Measurements from ENCODE around the gene TENT5C. TPM values are rescaled to one million over a fixed set of nuclear protein-coding genes. Genes with fewer than 3 reads are reported as not detected.
A peak's percentile ranks its signal among the peaks of the same experiment; 100 is the strongest.

Gene TENT5C
- total RNA-seq, 5 donors from 2014 or later (not counting 1 experiment from before 2014, with no cell fraction given) = 7.6 to 133 (median 11.2) TPM

DNA sequence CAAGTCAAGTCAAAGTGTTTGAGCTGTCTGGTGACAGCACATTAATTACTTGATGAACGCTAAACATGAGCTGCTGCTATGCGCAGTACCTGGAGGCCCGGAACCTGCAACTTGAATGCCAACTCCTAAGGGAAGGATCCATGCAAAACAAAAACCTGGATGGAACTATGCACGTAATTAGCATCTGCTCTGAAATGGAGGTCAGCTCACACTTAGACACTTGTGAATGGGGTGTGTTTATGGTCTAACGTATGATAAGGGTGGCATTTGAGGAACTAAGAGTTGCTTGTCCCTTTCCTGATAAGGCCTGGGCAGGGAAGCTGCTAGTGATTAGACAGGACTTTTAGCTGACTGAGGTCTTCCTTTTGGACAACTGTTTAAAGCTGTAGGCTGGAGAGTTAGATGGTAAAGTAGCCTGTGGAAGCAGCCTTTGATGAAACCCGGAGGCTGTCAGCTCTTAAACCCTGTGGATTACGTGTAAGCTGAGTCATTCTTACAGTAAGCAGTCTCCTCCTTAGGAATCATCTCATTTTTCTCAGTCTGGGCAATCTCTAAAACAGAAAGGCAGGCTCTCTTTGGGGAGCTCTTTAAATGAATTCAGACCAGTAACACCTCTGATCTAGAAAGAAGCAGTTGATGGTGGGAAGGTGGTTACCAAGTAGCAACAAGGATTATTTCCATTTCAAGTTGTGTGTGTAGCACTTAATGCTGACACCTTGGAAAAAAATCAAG lies 6.8 kb downstream of the TENT5C start:
- Histone ChIP-seq H3K36me3 (ENCODE audit: control insufficient read depth in 2 of 2, extremely low read depth in 1 of 2, insufficient read depth in 1 of 2, low read length in 1 of 2) (no peaks in the 10 kb centered on the region), H3K27ac (ENCODE audit: low read length) (peak overlapping the region; percentile 3), H3K9me3 (no peaks in the 10 kb centered on the region), H3K4me3 (ENCODE audit: control insufficient read depth in 1 of 2, extremely low read depth in 1 of 2, low read length in 1 of 2) (no peak overlapping the region), H3K4me1 (ENCODE audit: control insufficient read depth in 1 of 2, extremely low read depth in 1 of 2, insufficient read depth in 2 of 2, low read length in 2 of 2) (peaks cover 1 to 66% of the 10 kb centered on the region in 2 experiments), H3K27me3 (replicated peaks in 1 of 2; ENCODE audit: control insufficient read depth in 2 of 2, extremely low read depth in 1 of 2, insufficient read depth in 2 of 2, low read length in 1 of 2) (no peaks in the 10 kb centered on the region)
- Mint-ChIP-seq H3K27me3 (no peaks in the 10 kb centered on the region), H3K4me1 (peaks cover 59 to 92% (median 87%) of the 10 kb centered on the region in 3 donors), H3K9me3 (no peaks in the 10 kb centered on the region), H3K36me3 (peaks cover 72% of the 10 kb centered on the region), H3K27ac (no peak overlapping the region), H3K4me3 (no peak overlapping the region)
- DNase-seq (no peak), ATAC-seq (replicated peaks in 1 of 4) (no peak)
- WGBS (ENCODE audit: insufficient coverage) = 74% methylated on average over 3 of the region's 7 CpGs
- ChIA-PET POLR2A (interaction anchor here (0.5 to 2.5 kb wide), 16 partner anchors 11 to 907 kb away, joined by 3 to 11 read pairs (median 5); no protein-coding TSS in a partner anchor), CTCF (interaction anchor here (0.6 to 1.2 kb wide), 3 partner anchors 45 to 78 kb away, joined by 3 to 5 read pairs (median 4); no protein-coding TSS in a partner anchor)

DNA sequence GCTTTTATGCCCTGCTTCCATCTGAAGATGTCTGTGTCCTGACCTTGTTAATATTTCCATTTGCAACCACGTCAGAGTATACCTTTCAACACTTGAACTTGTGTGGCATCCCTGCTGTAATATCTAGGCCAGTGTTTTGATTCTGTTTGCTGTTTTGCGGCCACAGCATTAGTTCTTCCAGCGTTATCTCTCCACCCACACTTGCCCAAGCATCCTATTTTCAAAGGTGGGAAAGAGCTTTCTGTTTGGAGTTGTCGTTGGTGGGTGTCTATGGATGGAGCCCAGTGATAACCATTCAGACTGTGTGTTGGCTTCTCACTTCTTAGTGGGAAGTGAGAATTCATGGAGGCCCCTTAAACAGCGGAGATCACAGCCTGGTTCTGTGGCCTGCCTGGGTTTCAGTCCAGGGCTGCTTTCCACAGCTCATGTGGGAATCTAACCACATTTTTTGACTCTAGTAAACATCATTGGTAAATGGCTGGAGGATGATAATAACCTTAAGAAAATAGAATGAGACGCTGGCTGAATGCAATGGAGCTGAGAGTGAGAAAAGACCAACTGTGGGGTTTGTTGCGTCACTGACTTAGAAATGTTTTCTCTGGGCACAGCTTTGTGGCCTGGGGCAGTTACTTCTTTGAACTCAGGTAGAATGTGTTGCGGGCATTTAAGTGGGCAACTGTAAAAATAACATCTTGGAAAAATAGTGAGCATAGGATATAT lies 7.6 kb downstream of the TENT5C start:
- H3K4me3 Mint-ChIP-seq = peak overlapping the region in 1 of 3 donors; percentile 13
- H3K4me1 Mint-ChIP-seq = peaks cover 52 to 92% (median 87%) of the 10 kb centered on the region in 3 donors
- 89% methylated on average over 4 of the region's 8 CpGs for WGBS (ENCODE audit: insufficient coverage)
- ChIA-PET POLR2A (interaction anchor here (0.6 to 2.5 kb wide), 8 partner anchors 12 to 64 kb away, joined by 3 to 10 read pairs (median 6); no protein-coding TSS in a partner anchor), CTCF (interaction anchor here (0.7 to 1.2 kb wide), 3 partner anchors 15 to 79 kb away, joined by 3 to 5 read pairs (median 4); no protein-coding TSS in a partner anchor)
- H3K36me3 Mint-ChIP-seq = peaks cover 74% of the 10 kb centered on the region
- Histone ChIP-seq H3K9me3 (no peaks in the 10 kb centered on the region), H3K27ac (ENCODE audit: low read length) (peak overlapping the region; percentile 3), H3K4me3 (ENCODE audit: control insufficient read depth in 1 of 2, extremely low read depth in 1 of 2, low read length in 1 of 2) (no peak overlapping the region), H3K4me1 (ENCODE audit: control insufficient read depth in 1 of 2, extremely low read depth in 1 of 2, insufficient read depth in 2 of 2, low read length in 2 of 2) (peaks cover 0 to 59% of the 10 kb centered on the region in 2 experiments), H3K27me3 (replicated peaks in 1 of 2; ENCODE audit: control insufficient read depth in 2 of 2, extremely low read depth in 1 of 2, insufficient read depth in 2 of 2, low read length in 1 of 2) (no peaks in the 10 kb centered on the region), H3K36me3 (ENCODE audit: control insufficient read depth in 2 of 2, extremely low read depth in 1 of 2, insufficient read depth in 1 of 2, low read length in 1 of 2) (no peaks in the 10 kb centered on the region)
- no peaks in the 10 kb centered on the region for H3K27me3 Mint-ChIP-seq
- ATAC-seq (replicated peaks in 1 of 4) = no peak
- no peak overlapping the region for H3K27ac Mint-ChIP-seq
- DNase-seq = no peak
- H3K9me3 Mint-ChIP-seq = no peaks in the 10 kb centered on the region

DNA sequence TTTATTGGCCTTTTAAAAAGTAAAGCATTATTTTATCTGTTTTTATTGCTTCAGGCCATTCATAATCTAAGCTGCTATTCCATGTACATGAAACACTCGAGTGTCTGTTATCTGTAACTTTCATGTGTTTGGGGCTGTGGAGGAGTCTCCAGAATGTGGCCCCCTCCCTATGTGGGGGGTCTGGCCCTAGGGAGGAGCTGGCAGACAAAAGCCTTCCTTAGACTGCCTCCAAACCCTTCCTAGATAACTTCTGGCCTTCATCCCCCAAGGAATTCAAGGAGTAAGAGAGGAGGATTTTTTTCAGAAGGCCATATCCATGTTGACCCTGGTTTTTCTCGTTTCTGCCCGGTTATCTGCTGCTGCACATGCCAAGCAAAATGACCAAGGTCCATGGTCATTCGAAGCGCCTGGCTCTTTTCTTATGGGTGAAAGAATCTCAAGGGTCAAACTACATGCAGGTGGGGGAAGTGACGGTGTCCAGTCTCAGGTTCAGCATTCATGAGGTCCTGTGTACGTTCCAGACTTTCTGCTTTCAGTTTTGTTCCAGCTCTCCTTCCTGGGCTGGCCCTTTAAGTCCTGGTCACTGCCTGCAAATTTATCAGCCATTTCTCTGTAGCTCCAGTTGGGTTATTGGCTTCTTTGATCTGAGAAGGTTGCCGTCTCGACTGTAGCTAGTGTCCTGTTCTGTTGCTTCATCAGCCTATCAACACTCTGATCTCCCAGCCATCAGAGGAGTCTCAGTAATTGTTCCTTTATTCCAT lies 8.3 kb downstream of the TENT5C start:
- Mint-ChIP-seq H3K27ac (peak overlapping the region in 1 of 2 donors; percentile 41), H3K27me3 (no peaks in the 10 kb centered on the region), H3K4me3 (no peak overlapping the region), H3K9me3 (no peaks in the 10 kb centered on the region), H3K36me3 (peaks cover 68% of the 10 kb centered on the region), H3K4me1 (peaks cover 45 to 90% (median 86%) of the 10 kb centered on the region in 3 donors)
- peaks cover 0 to 59% of the 10 kb centered on the region in 2 experiments for H3K4me1 ChIP-seq (ENCODE audit: control insufficient read depth in 1 of 2, extremely low read depth in 1 of 2, insufficient read depth in 2 of 2, low read length in 2 of 2)
- no peak for DNase-seq
- no peak overlapping the region for H3K27ac ChIP-seq (ENCODE audit: low read length)
- CTCF ChIA-PET = interaction anchor here in 1 of 2 donors (0.7 kb wide), 1 partner anchor 14 kb away, joined by 3 read pairs; no protein-coding TSS in a partner anchor
- POLR2A ChIA-PET = interaction anchor here (1.7 to 2.5 kb wide), 4 partner anchors 12 to 60 kb away, joined by 5 to 10 read pairs (median 6); no protein-coding TSS in a partner anchor
- no peaks in the 10 kb centered on the region for H3K36me3 ChIP-seq (ENCODE audit: control insufficient read depth in 2 of 2, extremely low read depth in 1 of 2, insufficient read depth in 1 of 2, low read length in 1 of 2)
- no peaks in the 10 kb centered on the region for H3K27me3 ChIP-seq (replicated peaks in 1 of 2; ENCODE audit: control insufficient read depth in 2 of 2, extremely low read depth in 1 of 2, insufficient read depth in 2 of 2, low read length in 1 of 2)
- no peak overlapping the region for H3K4me3 ChIP-seq (ENCODE audit: control insufficient read depth in 1 of 2, extremely low read depth in 1 of 2, low read length in 1 of 2)
- 93% methylated on average over 7 of the region's 9 CpGs for WGBS (ENCODE audit: insufficient coverage)
- no peak for ATAC-seq (replicated peaks in 1 of 4)
- no peaks in the 10 kb centered on the region for H3K9me3 ChIP-seq

- H3K36me3 ChIP-seq (ENCODE audit: control insufficient read depth in 2 of 2, extremely low read depth in 1 of 2, insufficient read depth in 1 of 2, low read length in 1 of 2) = no peaks in the 10 kb centered on the region
- Mint-ChIP-seq H3K4me3 (peak overlapping the region in 2 of 3 donors; percentile 10 to 44), H3K9me3 (no peaks in the 10 kb centered on the region), H3K27ac (peak overlapping the region in 1 of 2 donors; percentile 41), H3K27me3 (no peaks in the 10 kb centered on the region), H3K4me1 (peaks cover 43 to 87% (median 85%) of the 10 kb centered on the region in 3 donors), H3K36me3 (peaks cover 63% of the 10 kb centered on the region)
- CTCF ChIA-PET = no interaction called here
- H3K27ac ChIP-seq (ENCODE audit: low read length) = no peak overlapping the region
- peak in 31 of 35 experiments; percentile 16 to 72 (median 44) for DNase-seq
- H3K27me3 ChIP-seq (replicated peaks in 1 of 2; ENCODE audit: control insufficient read depth in 2 of 2, extremely low read depth in 1 of 2, insufficient read depth in 2 of 2, low read length in 1 of 2) = no peaks in the 10 kb centered on the region
- no peaks in the 10 kb centered on the region for H3K9me3 ChIP-seq
- peak; percentile 31 to 79 (median 74) for ATAC-seq (replicated peaks in 1 of 4)
- H3K4me3 ChIP-seq (ENCODE audit: control insufficient read depth in 1 of 2, extremely low read depth in 1 of 2, low read length in 1 of 2) = no peak overlapping the region
- POLR2A ChIA-PET = interaction anchor here (1.0 to 1.1 kb wide), 3 partner anchors 13 to 49 kb away, joined by 3 to 5 read pairs (median 4); no protein-coding TSS in a partner anchor
- WGBS (ENCODE audit: insufficient coverage) = 21% methylated on average over 3 of the region's 3 CpGs
- peaks cover 0 to 48% of the 10 kb centered on the region in 2 experiments for H3K4me1 ChIP-seq (ENCODE audit: control insufficient read depth in 1 of 2, extremely low read depth in 1 of 2, insufficient read depth in 2 of 2, low read length in 2 of 2)
Observed at GRCh38 chr1:117615474-117615873, 9.6 kb downstream of the TENT5C start.

- no peak overlapping the region for H3K27ac Mint-ChIP-seq
- no peaks in the 10 kb centered on the region for H3K9me3 Mint-ChIP-seq
- no peak for DNase-seq
- peaks cover 67% of the 10 kb centered on the region for H3K36me3 Mint-ChIP-seq
- CTCF ChIA-PET = interaction anchor here (0.5 to 1.6 kb wide), 7 partner anchors 9 to 1044 kb away, joined by 3 to 7 read pairs (median 3); no protein-coding TSS in a partner anchor
- Histone ChIP-seq H3K4me3 (ENCODE audit: control insufficient read depth in 1 of 2, extremely low read depth in 1 of 2, low read length in 1 of 2) (no peak overlapping the region), H3K27ac (ENCODE audit: low read length) (no peak overlapping the region), H3K27me3 (replicated peaks in 1 of 2; ENCODE audit: control insufficient read depth in 2 of 2, extremely low read depth in 1 of 2, insufficient read depth in 2 of 2, low read length in 1 of 2) (no peaks in the 10 kb centered on the region), H3K4me1 (ENCODE audit: control insufficient read depth in 1 of 2, extremely low read depth in 1 of 2, insufficient read depth in 2 of 2, low read length in 2 of 2) (peaks cover 0 to 43% of the 10 kb centered on the region in 2 experiments), H3K36me3 (ENCODE audit: control insufficient read depth in 2 of 2, extremely low read depth in 1 of 2, insufficient read depth in 1 of 2, low read length in 1 of 2) (peaks cover 0 to 1% of the 10 kb centered on the region in 2 donors), H3K9me3 (no peaks in the 10 kb centered on the region)
- H3K4me1 Mint-ChIP-seq = peaks cover 36 to 85% (median 79%) of the 10 kb centered on the region in 3 donors
- no peak for ATAC-seq (replicated peaks in 1 of 4)
- no peaks in the 10 kb centered on the region for H3K27me3 Mint-ChIP-seq
- 60% methylated on average over 1 of the region's 3 CpGs for WGBS (ENCODE audit: insufficient coverage)
- no peak overlapping the region for H3K4me3 Mint-ChIP-seq
- POLR2A ChIA-PET = interaction anchor here (0.6 to 1.0 kb wide), 5 partner anchors 9 to 76 kb away, joined by 3 to 7 read pairs (median 3); no protein-coding TSS in a partner anchor
Observed at GRCh38 chr1:117616356-117616755, 10.5 kb downstream of the TENT5C start.

Measured in T-cell (primary cell).